GM19025 (cell line): ENCODE results near the gene NCK2.
"Not testable (repeated sequence)": the region's sequence is repeated elsewhere in the genome, so short reads cannot be mapped to it uniquely, and the experiment has no call there.

Experiments used
- ATAC-seq: cut with Tn5 transposase; IDR thresholded peaks from one replicate; pipeline ENCODE4 v1.9.1; 2021; ENCODE audit warnings: mild to moderate bottlenecking, low read depth, moderate library complexity; ENCODE audit not compliant: unreplicated experiment

NCK2 gene

DNA sequence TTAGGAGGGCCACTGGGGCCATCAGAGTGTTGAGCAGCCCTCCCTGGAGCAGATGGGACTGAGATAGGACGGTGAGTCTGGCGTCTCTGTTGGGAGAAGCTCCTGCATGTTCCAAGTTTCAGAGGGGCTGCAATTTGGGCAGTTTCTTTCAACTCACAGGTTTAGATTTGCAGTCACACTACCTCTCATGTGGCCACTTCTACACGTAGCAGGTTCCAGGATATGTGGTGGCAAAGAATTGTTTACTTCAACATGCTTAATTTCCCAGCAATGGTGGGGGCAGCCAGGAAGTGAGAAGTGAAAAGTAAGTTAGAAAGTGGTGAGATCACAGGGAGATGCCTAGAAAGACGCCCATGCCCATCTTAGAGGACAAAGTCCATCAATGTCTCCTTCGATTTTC lies 9.3 kb downstream of the NCK2 start:
- ATAC-seq, result no peak

DNA sequence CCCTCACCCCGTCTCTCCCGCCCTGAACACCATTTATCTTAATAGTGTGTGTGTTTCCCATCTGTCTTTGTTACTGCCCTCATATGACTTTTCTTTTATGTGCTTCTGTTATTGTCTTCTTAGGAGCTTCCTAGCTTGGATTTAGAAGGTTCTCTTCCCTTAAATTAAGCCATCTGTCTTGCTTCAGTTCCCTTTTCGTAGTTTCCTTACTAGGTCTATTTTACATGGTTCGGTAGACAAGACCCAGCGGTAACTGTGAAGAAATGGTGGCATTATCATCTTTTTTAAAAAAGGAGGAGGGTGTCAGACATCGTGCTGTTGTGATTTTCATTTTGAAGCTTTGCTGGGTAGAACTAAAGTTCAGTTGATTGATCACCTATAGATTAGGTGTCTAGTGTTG lies 10.3 kb downstream of the NCK2 start:
- ATAC-seq, result no peak

DNA sequence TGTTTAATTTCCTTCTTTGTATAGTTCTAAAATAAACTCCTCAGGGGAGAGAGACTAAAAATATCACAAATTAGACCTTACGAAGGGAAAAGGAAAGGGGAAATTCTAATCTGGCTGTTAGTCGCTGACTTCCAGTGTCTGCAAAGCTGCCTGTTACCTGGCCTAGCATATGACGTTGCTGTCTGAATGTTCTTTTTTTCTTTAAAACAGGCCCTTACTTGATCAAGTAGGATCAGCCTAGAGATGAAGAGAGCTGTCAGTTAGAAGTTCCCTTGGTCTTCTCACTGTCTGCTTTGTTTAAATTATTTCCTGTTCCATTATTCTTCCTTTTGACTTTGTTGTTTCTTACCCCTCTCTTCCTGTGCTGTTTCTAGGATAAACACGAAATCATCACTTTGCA lies 11.2 kb downstream of the NCK2 start:
- no peak for ATAC-seq

DNA sequence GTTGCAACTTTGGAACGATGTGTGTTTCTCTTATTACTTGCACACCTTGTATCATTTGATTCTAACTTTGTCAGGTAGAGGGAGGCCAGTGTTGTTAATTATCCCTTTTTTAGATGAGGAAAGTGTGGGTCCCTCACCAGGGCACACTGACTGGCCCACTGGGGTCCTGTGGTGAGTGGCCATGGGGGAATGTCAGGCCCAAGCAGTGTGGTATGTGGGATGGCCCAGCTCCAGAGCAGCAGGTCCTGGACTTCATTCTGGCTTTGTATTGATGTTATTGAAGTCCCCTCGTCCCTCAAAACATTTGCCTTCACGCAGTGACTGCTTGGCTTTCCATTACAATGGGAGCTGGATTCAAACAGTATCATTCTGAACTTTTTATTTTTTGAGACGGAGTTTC lies 11.7 kb downstream of the NCK2 start:
- no peak for ATAC-seq

DNA sequence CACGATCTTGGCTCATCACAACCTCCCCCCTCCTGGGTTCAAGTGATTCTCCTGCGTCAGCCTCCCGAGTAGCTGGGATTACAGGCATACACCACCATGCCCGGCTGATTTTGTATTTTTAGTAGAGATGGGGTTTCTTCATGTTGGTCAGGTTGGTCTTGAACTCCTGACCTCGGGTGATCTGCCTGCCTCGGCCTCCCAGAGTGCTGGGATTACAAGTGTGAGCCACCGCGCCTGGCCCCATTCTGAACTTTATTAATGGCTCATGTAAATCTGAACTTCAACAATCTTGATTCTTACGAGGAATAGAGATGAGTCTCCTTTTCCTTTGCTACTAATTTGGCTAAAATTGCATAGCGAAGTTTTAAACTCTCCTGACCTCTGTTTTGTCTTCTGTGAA lies 12.2 kb downstream of the NCK2 start:
- ATAC-seq, result not testable (repeated sequence)

DNA sequence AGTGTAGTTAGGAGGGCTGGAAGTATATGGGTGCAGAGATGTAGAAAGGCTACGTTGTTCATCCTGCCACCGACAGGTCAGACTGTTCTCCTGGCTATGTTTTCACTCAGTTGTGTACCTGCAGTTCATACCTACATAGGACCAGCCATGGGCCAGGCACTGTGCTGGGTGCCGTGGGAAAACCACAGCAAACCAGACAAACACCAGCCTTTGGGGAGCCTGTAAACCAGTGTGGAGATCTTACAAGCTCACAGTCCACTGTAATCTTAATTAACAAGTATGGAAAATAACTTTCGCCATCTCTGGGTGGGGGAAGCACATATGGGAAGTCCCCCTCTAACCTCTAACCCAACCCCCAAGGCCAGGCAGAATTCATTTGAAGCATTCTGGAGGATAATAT lies 12.7 kb downstream of the NCK2 start:
- peak; percentile 46 for ATAC-seq

DNA sequence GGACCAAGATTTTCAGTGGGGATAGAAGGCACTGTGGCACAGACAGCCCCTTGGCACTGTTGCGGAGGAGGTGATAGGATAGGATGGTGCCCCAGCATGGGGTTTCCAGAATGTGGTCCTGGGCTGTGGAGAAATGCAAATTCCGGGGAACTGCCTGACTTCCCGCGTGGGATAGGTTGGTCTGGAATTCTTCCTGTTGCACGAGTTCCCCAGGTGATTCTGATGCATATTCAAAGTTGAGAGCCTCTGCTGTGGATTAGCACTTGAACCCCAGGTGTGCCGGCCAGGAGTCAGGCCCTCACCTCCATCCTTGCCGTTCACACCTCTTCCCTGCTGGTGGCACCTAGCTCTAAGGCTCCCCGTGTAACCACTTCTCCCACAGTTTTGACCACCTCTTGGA lies 15.5 kb downstream of the NCK2 start:
- ATAC-seq, result no peak

DNA sequence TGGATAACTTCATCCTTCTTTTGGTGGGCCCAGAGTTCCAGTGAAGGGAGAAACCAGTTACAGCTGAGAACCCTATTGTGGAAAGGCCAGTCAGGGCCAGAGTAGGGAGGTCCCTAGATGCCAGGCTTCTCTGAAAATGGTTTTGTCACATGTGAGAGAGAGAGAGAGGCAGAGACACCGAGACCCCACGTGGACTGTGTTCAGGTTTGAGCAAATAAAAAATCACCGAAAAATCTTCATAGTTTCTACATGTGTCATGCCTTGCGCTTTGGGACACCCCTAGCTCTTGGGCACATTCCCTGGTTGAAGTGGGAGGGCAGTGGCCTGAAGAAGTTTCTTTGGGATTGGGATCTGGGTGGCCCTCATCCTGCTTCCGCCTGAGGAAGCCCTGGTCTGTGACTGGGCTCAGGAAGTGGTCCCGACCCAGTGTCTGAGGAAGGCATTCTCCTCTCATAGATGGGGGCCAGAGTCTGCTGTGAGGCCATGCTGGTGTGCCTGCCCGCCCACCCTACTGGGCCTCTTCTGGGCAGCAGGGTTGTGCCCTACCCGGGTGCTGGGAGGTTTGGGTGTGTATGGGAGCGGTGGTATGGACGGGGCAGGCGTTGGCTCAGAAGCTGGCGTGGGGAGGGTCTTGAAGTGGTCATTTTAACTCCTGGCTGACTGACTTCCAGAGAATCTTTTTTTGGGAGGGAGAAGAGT lies 16.1 kb downstream of the NCK2 start:
- ATAC-seq, result no peak

DNA sequence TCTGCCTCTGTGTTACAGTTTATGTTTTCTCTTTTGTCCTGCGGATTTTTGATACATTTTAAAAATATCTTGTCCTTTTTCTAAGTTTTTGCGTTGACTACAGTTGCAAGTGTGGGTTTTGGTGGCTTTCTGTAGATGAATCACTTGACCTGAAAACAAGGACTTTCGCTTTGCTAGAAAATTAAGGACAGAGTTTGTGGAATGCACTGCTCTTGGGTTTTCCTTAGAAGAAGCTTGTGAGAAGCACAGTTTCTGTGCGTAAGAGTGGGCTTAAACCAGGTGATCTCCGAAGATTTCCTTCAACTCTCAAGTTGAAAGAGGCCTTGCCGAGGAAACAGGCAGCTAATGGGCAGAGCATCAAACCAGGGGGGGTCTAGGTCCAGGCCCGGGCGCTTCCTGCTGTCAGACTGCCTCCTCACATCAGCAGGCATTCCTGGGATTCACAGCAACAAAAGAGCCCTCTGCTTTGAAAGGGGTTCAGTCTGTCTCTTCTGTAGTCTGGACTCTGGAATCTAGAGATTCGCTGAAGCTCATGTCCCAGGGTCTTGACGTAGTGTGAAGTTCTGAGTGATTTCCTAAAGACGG lies 17.3 kb downstream of the NCK2 start:
- ATAC-seq, result no peak

DNA sequence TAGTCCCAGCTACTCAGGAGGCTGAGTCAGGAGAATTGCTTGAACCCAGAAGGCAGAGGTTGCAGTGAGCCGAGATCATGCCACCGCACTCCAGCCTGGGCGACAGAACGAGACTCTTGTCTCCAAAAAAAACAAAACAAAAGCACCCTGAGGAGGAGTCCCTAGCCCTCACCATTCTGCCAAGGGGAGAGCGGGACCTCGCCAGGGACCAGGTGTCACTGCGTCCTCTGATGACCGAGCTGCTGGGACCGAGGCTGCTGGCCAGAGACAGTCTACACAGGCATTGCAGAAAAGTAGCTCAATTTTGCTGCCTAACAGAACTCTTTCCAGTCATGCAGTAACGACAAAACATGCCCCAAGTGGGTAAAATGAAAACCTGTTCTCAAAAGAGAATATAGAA lies 18.4 kb downstream of the NCK2 start:
- no peak for ATAC-seq

DNA sequence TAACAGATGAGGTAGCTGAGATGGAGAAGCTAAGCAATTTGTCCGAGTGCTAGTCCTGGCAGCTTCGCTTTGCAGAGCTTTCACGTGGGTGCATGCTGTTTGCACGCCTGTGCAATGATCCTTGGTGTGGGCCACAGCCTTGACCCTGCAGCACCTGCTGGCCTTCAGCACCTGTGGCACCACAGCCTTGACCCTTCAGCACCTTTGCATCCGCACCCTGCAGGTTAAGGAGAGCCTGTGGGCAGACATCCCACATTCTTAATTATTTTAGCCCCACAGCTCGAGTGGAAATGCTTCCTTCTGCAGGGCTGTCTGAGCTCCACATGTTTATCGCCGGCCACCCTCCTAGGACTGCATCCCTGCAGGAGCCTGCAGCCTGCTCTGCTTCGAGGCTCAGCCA lies 19.3 kb downstream of the NCK2 start:
- no peak for ATAC-seq

DNA sequence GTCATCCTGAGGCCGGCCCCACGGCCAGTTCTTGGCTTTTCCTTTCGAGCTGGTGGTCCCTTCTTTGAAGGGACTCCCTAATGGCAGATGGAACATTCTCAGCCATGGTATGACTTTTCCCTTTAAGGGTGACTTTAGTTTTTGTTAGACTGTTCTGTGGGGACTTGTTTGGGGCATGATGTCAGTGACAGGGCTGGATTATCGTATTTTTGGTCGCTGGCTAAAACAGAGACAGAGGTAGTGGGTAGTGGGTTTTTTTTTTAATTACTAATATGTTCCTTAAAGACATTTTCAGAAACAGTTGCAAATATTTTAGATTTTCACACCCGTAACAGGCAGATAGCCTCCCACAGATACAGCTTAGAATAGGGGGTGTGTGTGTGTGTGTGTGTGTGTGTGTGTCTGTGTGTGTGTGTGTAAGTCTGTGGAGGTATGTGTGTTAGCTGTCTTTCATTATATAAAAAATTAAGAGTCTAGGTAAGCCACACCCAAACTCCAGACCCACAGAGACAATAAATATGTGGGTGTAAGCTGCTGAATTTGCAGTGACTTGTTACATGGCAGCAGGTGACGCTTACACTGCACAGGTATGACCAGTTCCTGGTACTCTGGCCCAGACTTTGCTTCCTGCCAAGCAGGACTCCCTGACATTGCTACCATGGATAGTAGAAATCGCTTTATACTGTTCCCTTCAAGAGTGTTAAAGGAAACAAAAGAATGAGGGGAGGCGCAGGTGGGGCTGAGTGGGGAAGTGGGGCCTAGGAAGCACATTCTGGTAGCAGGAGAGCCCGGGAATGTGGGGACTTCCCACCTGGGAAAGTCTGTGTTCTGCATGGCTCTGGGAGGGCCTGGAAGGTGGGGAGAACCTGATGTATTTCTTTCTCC lies 20.9 kb downstream of the NCK2 start:
- no peak for ATAC-seq

DNA sequence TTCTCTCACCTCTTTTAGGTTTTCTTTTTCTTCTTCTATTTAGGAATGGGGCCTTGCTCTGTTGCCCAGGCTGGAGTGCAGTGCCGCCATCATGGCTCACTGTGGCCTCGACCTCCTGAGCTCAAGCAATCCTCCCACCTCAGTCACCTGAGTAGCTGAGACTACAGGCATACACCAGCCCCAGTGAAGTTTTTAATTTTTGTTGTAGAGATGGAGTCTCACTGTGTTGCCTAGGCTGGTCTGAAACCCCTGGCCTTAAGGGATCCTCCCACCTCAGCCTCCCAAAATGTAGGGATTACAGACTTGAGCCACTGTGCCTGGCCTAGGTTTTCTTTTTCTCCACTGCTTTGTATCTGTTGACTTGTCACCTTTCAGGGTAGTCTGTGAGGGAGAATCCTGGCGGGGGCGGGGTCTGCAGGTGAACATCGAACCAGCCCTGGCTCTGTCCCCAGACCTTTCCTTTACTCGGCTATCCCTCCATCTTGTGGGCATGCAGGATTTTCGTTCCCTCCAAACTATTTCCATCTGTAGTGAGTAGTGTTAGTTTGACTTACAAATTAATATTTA lies 21.7 kb downstream of the NCK2 start:
- ATAC-seq, result no peak

DNA sequence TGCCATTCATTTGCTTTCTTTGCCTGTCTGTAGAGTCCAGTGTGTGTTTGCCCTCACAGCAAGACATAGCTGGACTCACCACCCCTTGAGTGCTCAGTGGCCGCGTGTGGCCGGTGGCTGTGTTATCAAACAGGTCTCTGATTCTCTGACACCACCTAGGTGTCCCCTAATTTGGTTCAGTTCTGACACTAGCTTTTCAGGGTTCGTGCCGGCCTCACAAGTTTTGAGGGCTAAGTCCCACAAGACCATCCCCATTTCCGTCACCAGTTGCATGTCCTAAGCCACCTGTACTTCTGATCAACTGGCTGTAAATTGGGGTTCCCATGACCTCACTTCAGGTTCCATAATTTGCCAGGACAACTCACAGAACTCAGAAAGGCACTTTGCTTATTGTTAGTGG lies 23.5 kb downstream of the NCK2 start:
- ATAC-seq, result no peak

DNA sequence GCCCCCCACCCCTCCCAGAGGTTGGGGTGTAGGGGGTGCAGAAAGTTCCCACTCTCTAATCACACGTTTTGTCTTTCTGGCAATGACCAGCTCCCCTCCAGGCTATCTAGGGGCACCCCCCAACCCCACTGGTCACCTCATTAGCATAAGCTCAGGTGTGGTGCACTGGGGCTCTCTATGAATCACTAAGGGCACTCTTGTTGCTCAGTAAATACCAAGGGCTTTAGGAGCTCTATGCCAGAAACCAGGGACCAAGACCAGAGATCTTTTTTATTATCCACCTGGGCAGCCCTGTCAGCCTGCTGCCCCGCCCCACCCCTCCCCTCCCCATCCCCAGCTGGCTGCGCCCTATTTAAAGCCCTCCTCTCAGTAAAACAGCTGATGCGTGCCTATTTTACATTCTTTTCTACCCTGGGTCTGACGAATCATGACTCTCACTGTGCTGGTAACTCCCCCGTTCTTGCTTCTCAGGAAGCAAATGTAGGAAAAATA lies 24.3 kb downstream of the NCK2 start:
- no peak for ATAC-seq

DNA sequence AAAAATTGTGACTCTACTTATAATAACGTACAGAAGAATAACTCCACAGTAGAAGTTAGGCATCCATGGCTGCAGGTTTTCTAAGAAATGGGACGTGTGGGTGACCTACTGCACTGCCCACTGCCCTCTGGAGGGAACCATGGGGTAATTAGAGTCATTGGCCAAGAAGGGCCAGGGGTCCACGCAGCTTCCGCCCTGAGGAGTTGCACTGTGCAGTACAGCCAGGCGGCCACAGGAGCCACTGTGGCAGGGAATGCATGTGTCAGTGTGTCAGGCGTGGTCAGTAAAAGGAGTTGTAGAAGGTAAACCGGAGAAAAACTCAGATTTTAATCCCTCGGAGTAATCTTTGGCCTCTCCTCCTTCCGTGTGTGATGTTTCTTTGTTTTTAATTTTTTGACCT lies 24.8 kb downstream of the NCK2 start:
- ATAC-seq, result no peak

DNA sequence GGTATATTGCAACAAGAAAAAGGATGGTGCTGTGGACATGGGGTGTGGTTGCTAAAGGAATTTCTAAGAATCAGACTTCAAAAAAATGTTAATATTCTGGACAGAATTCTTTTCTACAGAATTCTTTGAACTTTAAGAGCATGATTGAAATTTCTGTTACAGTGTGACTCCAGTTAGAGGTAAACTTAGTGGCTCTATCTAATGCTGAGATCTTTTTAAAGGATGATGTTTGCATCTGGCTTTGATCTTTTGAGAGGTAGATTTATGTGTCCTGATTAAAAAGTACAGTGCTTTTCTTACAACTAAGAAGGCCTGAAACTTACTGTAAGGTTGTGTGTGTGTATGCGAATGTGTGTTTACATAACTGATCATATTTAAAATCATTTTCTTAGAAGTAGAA lies 25.4 kb downstream of the NCK2 start:
- ATAC-seq, result no peak

DNA sequence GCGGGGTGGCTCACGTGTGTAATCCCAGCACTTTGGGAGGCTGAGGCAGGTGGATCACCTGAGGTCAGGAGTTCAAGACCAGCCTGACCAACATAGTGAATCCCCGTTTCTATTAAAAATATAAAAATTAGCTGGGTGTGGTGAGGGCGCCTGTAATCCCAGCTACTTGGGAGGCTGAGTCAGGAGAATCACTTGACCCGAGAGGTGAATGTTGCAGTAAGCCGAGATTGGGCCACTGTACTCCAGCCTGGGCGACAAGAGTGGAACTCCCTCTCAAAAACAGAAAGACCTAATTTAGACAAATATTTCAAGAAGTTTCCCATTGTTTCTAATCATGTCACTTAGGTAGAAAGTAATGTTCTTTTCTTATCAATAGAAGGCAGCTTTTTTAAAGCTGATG lies 26.6 kb downstream of the NCK2 start:
- not testable (repeated sequence) for ATAC-seq

DNA sequence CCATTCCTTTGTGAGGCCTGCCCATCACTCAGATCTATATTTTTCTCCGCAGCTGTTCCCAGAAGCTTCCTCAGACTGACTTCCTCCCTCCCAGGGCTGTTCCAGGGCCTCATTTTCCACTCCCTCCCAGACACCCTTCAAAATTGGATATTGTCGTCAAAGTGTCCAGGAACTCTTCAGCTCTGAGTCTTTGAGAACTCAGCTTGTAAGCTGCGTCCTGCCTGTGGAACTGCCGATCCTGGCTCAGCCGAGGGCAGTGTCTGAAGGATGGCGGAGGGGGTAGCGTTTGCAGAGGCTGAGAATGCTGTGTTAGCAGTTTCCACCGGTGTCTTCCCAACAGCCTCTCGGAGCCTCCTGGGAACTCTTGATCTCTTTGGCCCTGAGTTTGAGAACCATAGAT lies 27.1 kb downstream of the NCK2 start:
- ATAC-seq, result no peak

DNA sequence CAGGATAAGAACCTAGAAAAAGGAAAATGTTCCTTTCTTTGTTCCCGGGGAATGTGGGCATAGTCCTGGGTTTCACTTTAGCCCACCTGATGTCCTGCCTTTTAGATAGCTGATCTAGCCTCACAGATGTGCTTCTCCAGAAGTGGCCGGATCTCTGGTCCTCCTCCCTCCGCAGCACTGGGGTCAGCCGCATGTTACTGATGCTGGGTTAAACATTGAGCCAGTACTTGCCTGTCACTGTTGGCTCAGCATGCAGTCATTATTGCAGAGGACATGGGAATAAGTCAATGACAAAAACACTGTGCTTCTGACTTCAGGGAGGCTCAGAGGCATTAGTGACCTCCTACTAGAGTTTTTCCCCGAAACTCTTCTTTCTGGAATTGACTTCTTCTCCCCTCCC lies 27.6 kb downstream of the NCK2 start:
- no peak for ATAC-seq

DNA sequence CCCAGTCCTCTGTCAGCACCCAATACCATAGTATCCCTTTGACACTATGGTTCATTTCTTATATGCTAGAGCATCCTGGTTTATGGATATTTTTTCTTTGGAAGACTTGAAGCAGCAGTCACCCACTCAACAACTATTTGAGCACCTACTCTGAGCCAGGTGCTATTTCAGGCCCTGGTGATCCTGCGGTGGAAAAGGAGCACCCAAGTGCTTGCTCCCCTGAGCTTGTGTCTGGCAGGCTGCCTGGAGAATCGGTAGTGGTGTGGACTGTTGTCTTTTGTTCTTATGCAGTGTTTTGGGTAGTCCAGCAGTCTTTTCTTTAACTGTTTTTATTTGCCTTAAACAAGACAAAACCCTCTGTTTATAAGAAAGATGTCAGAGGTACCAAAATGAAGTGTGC lies 28.9 kb downstream of the NCK2 start:
- no peak for ATAC-seq
